Natural killer cell (primary cell): ENCODE measurements around the gene ZNF768. TPM values are rescaled to one million over a fixed set of nuclear protein-coding genes. Genes with fewer than 3 reads are reported as not detected.
"Not testable (repeated sequence)": the region's sequence is repeated elsewhere in the genome, so short reads cannot be mapped to it uniquely, and the experiment has no call there.

ENCODE experiments used
- ATAC-seq, 3 donors: fragments of 150-1000 bp in 2 of 3; fragments of 200-7000 bp in 1 of 3; cut with Tn5 transposase; 1 replicate in 1 of 3; 2 replicates in 2 of 3; pipeline ENCODE4 v1.10.0; 2021; ENCODE audit warnings: mild to moderate bottlenecking in 2 of 3, moderate library complexity in 2 of 3
- DNase-seq, 2 donors: peaks; one replicate each; pipeline versions ENCODE4 v3.0.0 to v3.0.0-alpha.2; 2013 to 2021; ENCODE audit warnings: mixed read lengths in 1 of 2
- H3K27ac ChIP-seq: one replicate; pipeline ENCODE4 v1.5.1; 2013; ENCODE audit warnings: mild to moderate bottlenecking, low read length
- H3K27me3 ChIP-seq: one replicate; pipeline ENCODE4 v1.6.1; 2013; ENCODE audit warnings: low read length; ENCODE audit not compliant: control insufficient read depth, insufficient read depth
- H3K36me3 ChIP-seq: one replicate; pipeline ENCODE4 v1.6.1; 2013; ENCODE audit warnings: low read length; ENCODE audit not compliant: control insufficient read depth, insufficient read depth
- H3K4me1 ChIP-seq: one replicate; pipeline ENCODE4 v1.6.1; 2013; ENCODE audit warnings: low read length; ENCODE audit not compliant: control insufficient read depth, insufficient read depth
- H3K4me3 ChIP-seq: one replicate; pipeline ENCODE4 v1.5.1; 2013; ENCODE audit warnings: low read length
- H3K9me3 ChIP-seq: one replicate; pipeline ENCODE4 v1.6.1; 2013; ENCODE audit warnings: low read length; ENCODE audit not compliant: control insufficient read depth, insufficient read depth
- H3K27ac Mint-ChIP-seq, 2 donors: one replicate each; pipeline ENCODE4 v1.8.0; 2022; ENCODE audit warnings: mild to moderate bottlenecking in 2 of 2, mixed read lengths in 2 of 2, moderate library complexity in 1 of 2
- H3K27me3 Mint-ChIP-seq, 2 donors: one replicate each; pipeline ENCODE4 v1.8.0; 2022; ENCODE audit warnings: low read depth in 2 of 2, mixed read lengths in 2 of 2
- H3K36me3 Mint-ChIP-seq: one replicate; pipeline ENCODE4 v1.8.0; 2022; ENCODE audit warnings: mixed read lengths
- H3K4me1 Mint-ChIP-seq, 2 donors: one replicate each; pipeline ENCODE4 v1.8.0; 2022; ENCODE audit warnings: mixed read lengths in 2 of 2
- H3K4me3 Mint-ChIP-seq: one replicate; pipeline ENCODE4 v1.8.0; 2022; ENCODE audit warnings: mild to moderate bottlenecking, moderate library complexity, mixed read lengths
- H3K9me3 Mint-ChIP-seq, 2 donors: one replicate each; pipeline ENCODE4 v1.8.0; 2022; ENCODE audit warnings: mixed read lengths in 2 of 2
- WGBS: methylation state at CpG from one replicate; pipeline ENCODE4 v1.1.7; 2013; ENCODE audit warnings: missing lambda C conversion rate; ENCODE audit not compliant: insufficient coverage; 5-methylcytosine and 5-hydroxymethylcytosine counted together
- intact Hi-C: fragments of 100-400 bp; cut with micrococcal nuclease; formaldehyde crosslinking; loops from one replicate; pipeline ENCODE4 v1.14.2; 2022
- total RNA-seq, 4 donors: library from RNA; stranded (reverse); fragments of 120-200 nt in 1 of 4; gene quantifications; one replicate each; pipeline versions ENCODE4 v1.2.3 to v1.2.4, GENCODE V29; 2013 to 2022
- TF ChIP-seq, protein P1 (sequence below): fragments of 200-600 bp; IDR thresholded peaks from one replicate; pipeline ENCODE4 v1.8.0; 2022; ENCODE audit warnings: antibody characterized with exemption

ZNF768 gene
- total RNA-seq, 3 donors from 2014 or later (not counting 1 experiment from before 2014, with no cell fraction given) = 3.3 to 7.2 (median 5.6) TPM

DNA sequence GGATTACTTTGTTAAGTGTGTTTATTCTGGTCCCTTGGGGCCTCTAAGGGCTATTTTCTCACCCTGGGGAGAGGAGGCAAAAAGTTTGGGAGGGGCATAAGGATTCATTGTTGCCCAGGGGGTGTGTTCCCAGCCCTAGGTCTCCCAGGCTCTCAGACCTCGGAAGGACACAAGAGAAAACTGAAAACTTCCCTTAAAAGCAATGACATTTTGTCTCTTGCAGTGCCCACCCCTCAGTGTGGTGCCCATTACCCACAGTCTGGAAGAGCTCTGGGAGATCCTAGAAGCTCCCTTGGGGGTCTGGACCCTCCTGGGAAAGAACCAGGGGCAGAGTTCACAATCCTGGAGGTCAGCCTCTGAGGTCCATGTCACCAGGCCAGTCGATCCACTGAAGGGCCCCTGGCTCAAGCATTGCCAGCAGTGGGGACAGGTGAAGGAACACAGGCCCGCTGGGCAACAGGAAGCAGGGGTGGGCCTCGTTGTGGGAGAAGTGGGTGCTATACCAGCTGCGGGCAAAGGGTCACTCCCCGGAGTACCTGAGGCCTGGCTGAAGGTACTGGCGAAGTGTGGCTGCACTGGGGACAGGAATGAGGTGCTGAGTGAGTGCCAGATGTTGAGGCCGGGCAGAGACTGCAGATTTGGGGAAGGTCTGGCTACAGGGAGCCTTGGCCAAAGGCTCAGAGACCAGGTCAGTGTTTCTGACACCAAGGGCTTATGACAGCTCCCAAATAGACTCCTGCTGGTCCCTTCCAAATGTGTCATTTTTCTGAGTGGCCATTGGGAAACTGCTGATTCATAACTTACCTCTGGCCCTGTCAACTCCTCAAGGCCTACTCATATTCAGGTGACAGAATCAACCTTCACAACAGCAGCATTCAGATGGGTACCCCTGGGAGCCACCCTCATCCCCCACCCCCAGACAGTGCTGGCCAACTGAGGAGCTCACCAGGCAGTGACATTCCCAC lies 12.9 kb upstream of the ZNF768 start:
- no peak for DNase-seq
- H3K4me1 Mint-ChIP-seq = peaks cover 22 to 25% of the 10 kb centered on the region in 2 donors
- TF ChIP-seq, protein P1, sequence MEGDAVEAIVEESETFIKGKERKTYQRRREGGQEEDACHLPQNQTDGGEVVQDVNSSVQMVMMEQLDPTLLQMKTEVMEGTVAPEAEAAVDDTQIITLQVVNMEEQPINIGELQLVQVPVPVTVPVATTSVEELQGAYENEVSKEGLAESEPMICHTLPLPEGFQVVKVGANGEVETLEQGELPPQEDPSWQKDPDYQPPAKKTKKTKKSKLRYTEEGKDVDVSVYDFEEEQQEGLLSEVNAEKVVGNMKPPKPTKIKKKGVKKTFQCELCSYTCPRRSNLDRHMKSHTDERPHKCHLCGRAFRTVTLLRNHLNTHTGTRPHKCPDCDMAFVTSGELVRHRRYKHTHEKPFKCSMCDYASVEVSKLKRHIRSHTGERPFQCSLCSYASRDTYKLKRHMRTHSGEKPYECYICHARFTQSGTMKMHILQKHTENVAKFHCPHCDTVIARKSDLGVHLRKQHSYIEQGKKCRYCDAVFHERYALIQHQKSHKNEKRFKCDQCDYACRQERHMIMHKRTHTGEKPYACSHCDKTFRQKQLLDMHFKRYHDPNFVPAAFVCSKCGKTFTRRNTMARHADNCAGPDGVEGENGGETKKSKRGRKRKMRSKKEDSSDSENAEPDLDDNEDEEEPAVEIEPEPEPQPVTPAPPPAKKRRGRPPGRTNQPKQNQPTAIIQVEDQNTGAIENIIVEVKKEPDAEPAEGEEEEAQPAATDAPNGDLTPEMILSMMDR = no peak
- H3K27me3 Mint-ChIP-seq = no peaks in the 10 kb centered on the region
- no peak overlapping the region for H3K27ac ChIP-seq
- no peak overlapping the region for H3K27ac Mint-ChIP-seq
- H3K36me3 Mint-ChIP-seq = no peaks in the 10 kb centered on the region
- H3K36me3 ChIP-seq = no peaks in the 10 kb centered on the region
- ATAC-seq = no peak
- 74% methylated on average over 8 of the region's 8 CpGs for WGBS
- intact Hi-C loops = loop anchor here (5.0 to 10.0 kb wide), 2 partner anchors 48 to 104 kb away; partner anchors contain the start of genes DCTPP1 and ZNF785
- no peak overlapping the region for H3K4me3 ChIP-seq
- peaks cover 25% of the 10 kb centered on the region for H3K4me1 ChIP-seq
- H3K9me3 Mint-ChIP-seq = no peaks in the 10 kb centered on the region
- no peaks in the 10 kb centered on the region for H3K27me3 ChIP-seq
- H3K9me3 ChIP-seq = no peaks in the 10 kb centered on the region
- H3K4me3 Mint-ChIP-seq = no peak overlapping the region

DNA sequence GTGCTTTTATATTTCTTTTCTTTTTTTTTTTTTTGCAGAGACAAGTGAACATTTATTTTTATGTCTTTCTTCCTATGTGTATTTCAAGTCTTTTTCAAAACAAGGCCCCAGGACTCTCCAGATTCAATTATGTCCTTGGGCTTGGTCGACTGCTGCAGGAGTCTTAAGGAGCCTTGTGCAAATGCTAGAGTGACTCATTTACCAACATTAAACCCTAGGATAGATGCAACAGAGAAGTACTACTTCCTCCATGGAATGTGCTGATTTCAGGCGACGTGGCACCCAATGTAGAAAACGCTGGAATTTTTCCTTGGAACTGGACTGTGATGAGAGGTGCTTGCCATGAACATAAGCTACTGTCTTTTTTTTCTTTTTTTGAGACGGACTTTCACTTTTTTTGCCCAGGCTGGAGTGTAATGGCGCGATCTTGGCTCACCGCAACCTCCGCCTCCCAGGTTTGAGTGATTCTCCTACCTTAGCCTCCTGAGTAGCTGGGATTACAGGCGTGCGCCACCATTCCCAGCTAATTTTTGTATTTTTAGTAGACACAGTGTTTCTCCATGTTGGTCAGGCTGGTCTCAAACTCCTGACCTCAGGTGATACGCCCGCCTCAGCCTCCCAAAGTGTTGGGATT lies 10.1 kb upstream of the ZNF768 start:
- H3K27ac ChIP-seq, H3K9me3 ChIP-seq, H3K36me3 ChIP-seq, H3K36me3 Mint-ChIP-seq, H3K9me3 Mint-ChIP-seq, ATAC-seq, H3K4me3 ChIP-seq, H3K27me3 Mint-ChIP-seq, DNase-seq, H3K27me3 ChIP-seq: not testable (repeated sequence)
- Mint-ChIP-seq H3K27ac (peak overlapping the region; percentile 83 to 95), H3K4me3 (peak overlapping the region; percentile 96), H3K4me1 (peaks cover 22 to 30% of the 10 kb centered on the region in 2 donors)
- H3K4me1 ChIP-seq = peaks cover 38% of the 10 kb centered on the region
- intact Hi-C loops = loop anchor here (5.0 to 10.0 kb wide), 2 partner anchors 51 to 102 kb away; partner anchors contain the start of genes DCTPP1 and ZNF785
- 97% methylated on average over 13 of the region's 13 CpGs for WGBS

DNA sequence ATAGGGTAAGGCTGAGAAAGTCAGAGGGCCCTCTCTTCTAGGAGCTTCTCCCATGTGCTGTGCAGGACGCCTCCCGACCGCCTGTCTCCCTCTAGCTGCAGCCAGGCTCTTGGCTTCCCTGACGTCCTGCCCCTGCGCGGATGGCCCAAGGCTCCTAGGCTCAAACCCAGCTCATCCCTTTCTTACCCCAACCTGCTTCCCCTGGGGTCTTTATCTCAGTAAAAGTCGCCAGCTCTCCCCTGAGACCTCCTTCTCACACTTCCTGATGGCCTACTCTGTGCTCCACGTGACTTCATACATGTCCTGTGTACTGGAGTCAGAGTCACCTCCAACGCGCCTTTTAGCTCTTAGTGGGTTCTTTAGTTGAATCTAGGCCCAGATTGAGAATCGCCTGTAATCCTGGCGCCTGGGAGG lies 9.4 kb upstream of the ZNF768 start:
- H3K4me3 Mint-ChIP-seq = peak overlapping the region; percentile 96
- no peaks in the 10 kb centered on the region for H3K36me3 Mint-ChIP-seq
- no peaks in the 10 kb centered on the region for H3K27me3 ChIP-seq
- H3K9me3 Mint-ChIP-seq = no peaks in the 10 kb centered on the region
- intact Hi-C loops = loop anchor here (1.0 to 10.0 kb wide), 4 partner anchors 23 to 101 kb away; partner anchors contain the start of genes DCTPP1, ZNF764 and ZNF785
- DNase-seq = peak in 1 of 2 donors; percentile 80
- WGBS = 25% methylated on average over 12 of the region's 12 CpGs
- H3K4me3 ChIP-seq = peak overlapping the region; percentile 87
- TF ChIP-seq, protein P1 = no peak
- H3K27ac Mint-ChIP-seq = peak overlapping the region; percentile 83 to 95
- no peaks in the 10 kb centered on the region for H3K9me3 ChIP-seq
- no peaks in the 10 kb centered on the region for H3K27me3 Mint-ChIP-seq
- peak overlapping the region; percentile 94 for H3K27ac ChIP-seq
- peaks cover 38% of the 10 kb centered on the region for H3K4me1 ChIP-seq
- peaks cover 22 to 30% of the 10 kb centered on the region in 2 donors for H3K4me1 Mint-ChIP-seq
- peaks cover 8% of the 10 kb centered on the region for H3K36me3 ChIP-seq
- ATAC-seq = peak; percentile 40 to 48 (median 41)
